K562 (cell line): ENCODE data around the gene FRMPD1. TPM values are rescaled to one million over a fixed set of nuclear protein-coding genes. Genes with fewer than 3 reads are reported as not detected.

Source experiments
- JUN ChIP-seq, 2 experiments: sonication (generic) in 1 of 2; formaldehyde crosslinking in 1 of 2; IDR thresholded peaks; 2 replicates each; pipeline versions ENCODE4 v1.6.1 to v1.8.0; 2012 to 2022; ENCODE audit warnings: borderline replicate concordance in 2 of 2, mild to moderate bottlenecking in 2 of 2, improper control_type of control experiment in 1 of 2, low read depth in 1 of 2, low read length in 1 of 2, missing genetic modification reagents in 1 of 2
- MCM2 ChIP-seq: fragments of 450-650 bp; IDR thresholded peaks from 2 replicates; pipeline ENCODE4 v1.6.1; 2017; ENCODE audit warnings: low read depth, mild to moderate bottlenecking
- NCOA1 ChIP-seq: fragments of 450-650 bp; IDR thresholded peaks from 2 replicates; pipeline ENCODE4 v1.6.1; 2016; ENCODE audit warnings: low read depth
- SMAD2 ChIP-seq: fragments of 150-350 bp; IDR thresholded peaks from 2 replicates; pipeline ENCODE4 v1.6.1; 2014; ENCODE audit warnings: low read depth, mild to moderate bottlenecking, low read length
- SMAD3 ChIP-seq: fragments of 450-650 bp; formaldehyde crosslinking; conservative IDR thresholded peaks from 2 replicates; pipeline ENCODE4 v1.4.0; 2020; ENCODE audit warnings: mild to moderate bottlenecking
- TAF7 ChIP-seq: fragments of 450-650 bp; IDR thresholded peaks from 2 replicates; pipeline ENCODE4 v1.6.1; 2016; ENCODE audit warnings: missing genetic modification characterization, missing compliant biosample characterization
- ZNF140 ChIP-seq: fragments of 250-450 bp; sonication (Bioruptor Pico); IDR thresholded peaks from 2 replicates; pipeline ENCODE4 v1.8.0; 2021; ENCODE audit warnings: moderate library complexity, mild to moderate bottlenecking, inconsistent platforms
- ZZZ3 ChIP-seq: fragments of 450-650 bp; IDR thresholded peaks from 2 replicates; pipeline ENCODE4 v1.6.1; 2016; ENCODE audit warnings: antibody characterized with exemption, mild to moderate bottlenecking, moderate library complexity
- polyA plus RNA-seq, 8 experiments: library from polyadenylated mRNA; depleted of rRNA in 4 of 8; stranded (reverse) in 5 of 8; unstranded in 3 of 8; fragments of >200 nt; fragmentation: Nextera tagmentation in 2 of 8; fragmentation: Illumina TruSeq in 1 of 8; extraction: Ambion mirVana in 2 of 8; extraction: Trizol in 1 of 8; gene quantifications; 2 replicates each; pipeline versions ENCODE4 v1.2.1 to v1.2.3, GENCODE V29; 2011 to 2014; ENCODE audit warnings: inconsistent platforms in 1 of 8, missing spikeins in 1 of 8
- total RNA-seq, 7 experiments: library from RNA; depleted of rRNA in 6 of 7; stranded (reverse); fragments of >200 nt in 6 of 7; fragmentation: Illumina TruSeq in 2 of 7; extraction: Trizol in 2 of 7; gene quantifications; 2 replicates each; pipeline versions ENCODE4 v1.2.1 to v1.2.3, GENCODE V29; 2011 to 2021; ENCODE audit warnings: low replicate concordance in 1 of 7
- TF ChIP-seq, protein P1 (sequence below): fragments of 250-450 bp; sonication (Bioruptor Pico); IDR thresholded peaks from 2 replicates; pipeline ENCODE4 v1.4.0; 2020
- TF ChIP-seq, protein P2 (sequence below): fragments of 250-450 bp; sonication (Bioruptor Pico); IDR thresholded peaks from 2 replicates; pipeline ENCODE4 v1.4.0; 2020; ENCODE audit warnings: mild to moderate bottlenecking, moderate library complexity
- TF ChIP-seq, protein P3 (sequence below): fragments of 250-450 bp; sonication (Bioruptor Pico); IDR thresholded peaks from 2 replicates; pipeline ENCODE4 v1.8.0; 2021; ENCODE audit warnings: moderate library complexity, mild to moderate bottlenecking, inconsistent platforms
- TF ChIP-seq, protein P4 (sequence below): fragments of 450-650 bp; formaldehyde crosslinking; IDR thresholded peaks from 2 replicates; pipeline ENCODE4 v1.4.0; 2020; ENCODE audit warnings: mild to moderate bottlenecking, moderate library complexity
- TF ChIP-seq, protein P5 (sequence below): sonication (generic); formaldehyde crosslinking; IDR thresholded peaks from 2 replicates; pipeline ENCODE4 v1.8.0; 2022; ENCODE audit warnings: mild to moderate bottlenecking, missing genetic modification reagents

The FRMPD1 gene
- total and polyA plus RNA-seq, 9 of the 15 experiments (the other 6 are each of a cell fraction or from before 2014, with no cell fraction given): not detected

DNA sequence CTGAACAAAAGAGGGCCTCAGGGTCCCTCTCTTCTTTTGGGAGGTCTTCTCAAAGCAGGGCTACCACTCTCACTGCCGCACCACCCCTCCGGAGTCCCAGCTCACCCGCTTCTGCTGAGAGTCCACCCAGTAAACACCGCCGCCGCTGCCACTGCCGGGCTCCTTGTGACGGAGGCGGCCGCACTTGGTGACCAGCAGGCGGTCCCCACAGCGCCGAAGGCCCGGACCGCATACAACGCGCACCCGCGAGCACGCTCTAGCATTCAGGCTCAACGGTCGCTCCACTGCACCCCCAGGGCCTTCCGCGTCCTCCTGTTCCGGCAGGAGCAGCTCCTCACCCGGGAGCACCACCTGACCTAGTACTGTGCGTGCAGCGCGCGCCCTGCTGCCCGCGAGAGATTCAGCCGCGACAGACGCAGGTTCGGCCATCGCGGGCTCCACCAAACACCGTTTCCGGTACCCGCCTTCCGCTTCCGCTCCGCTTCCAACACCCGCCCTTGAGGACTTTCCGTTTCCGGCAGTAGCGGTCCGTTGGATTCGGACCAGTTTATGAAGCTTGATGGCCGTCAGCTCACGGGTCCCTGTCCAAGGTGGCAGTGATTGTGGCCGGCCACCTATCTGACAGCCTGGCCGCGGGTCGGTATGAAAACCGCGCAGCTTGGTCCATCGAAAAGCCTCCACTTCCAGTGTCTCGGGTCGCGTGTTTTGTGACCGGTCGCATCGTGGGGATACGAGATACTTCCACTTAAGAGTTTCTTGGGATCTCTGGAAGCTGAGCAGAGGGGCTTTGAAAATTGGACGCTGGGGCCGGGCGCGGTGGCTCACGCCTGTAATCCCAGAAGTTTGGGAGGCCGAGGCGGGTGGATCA lies 134.1 kb downstream of the FRMPD1 start, which contains the start of gene EXOSC3 (continued):
- TF ChIP-seq, protein P1, sequence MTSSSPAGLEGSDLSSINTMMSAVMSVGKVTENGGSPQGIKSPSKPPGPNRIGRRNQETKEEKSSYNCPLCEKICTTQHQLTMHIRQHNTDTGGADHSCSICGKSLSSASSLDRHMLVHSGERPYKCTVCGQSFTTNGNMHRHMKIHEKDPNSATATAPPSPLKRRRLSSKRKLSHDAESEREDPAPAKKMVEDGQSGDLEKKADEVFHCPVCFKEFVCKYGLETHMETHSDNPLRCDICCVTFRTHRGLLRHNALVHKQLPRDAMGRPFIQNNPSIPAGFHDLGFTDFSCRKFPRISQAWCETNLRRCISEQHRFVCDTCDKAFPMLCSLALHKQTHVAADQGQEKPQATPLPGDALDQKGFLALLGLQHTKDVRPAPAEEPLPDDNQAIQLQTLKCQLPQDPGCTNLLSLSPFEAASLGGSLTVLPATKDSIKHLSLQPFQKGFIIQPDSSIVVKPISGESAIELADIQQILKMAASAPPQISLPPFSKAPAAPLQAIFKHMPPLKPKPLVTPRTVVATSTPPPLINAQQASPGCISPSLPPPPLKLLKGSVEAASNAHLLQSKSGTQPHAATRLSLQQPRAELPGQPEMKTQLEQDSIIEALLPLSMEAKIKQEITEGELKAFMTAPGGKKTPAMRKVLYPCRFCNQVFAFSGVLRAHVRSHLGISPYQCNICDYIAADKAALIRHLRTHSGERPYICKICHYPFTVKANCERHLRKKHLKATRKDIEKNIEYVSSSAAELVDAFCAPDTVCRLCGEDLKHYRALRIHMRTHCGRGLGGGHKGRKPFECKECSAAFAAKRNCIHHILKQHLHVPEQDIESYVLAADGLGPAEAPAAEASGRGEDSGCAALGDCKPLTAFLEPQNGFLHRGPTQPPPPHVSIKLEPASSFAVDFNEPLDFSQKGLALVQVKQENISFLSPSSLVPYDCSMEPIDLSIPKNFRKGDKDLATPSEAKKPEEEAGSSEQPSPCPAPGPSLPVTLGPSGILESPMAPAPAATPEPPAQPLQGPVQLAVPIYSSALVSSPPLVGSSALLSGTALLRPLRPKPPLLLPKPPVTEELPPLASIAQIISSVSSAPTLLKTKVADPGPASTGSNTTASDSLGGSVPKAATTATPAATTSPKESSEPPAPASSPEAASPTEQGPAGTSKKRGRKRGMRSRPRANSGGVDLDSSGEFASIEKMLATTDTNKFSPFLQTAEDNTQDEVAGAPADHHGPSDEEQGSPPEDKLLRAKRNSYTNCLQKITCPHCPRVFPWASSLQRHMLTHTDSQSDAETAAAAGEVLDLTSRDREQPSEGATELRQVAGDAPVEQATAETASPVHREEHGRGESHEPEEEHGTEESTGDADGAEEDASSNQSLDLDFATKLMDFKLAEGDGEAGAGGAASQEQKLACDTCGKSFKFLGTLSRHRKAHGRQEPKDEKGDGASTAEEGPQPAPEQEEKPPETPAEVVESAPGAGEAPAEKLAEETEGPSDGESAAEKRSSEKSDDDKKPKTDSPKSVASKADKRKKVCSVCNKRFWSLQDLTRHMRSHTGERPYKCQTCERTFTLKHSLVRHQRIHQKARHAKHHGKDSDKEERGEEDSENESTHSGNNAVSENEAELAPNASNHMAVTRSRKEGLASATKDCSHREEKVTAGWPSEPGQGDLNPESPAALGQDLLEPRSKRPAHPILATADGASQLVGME: no peak
- no peak for TF ChIP-seq ZNF140 (CRISPR knock-in tag)
- TF ChIP-seq ZZZ3: no peak
- TF ChIP-seq, protein P2, sequence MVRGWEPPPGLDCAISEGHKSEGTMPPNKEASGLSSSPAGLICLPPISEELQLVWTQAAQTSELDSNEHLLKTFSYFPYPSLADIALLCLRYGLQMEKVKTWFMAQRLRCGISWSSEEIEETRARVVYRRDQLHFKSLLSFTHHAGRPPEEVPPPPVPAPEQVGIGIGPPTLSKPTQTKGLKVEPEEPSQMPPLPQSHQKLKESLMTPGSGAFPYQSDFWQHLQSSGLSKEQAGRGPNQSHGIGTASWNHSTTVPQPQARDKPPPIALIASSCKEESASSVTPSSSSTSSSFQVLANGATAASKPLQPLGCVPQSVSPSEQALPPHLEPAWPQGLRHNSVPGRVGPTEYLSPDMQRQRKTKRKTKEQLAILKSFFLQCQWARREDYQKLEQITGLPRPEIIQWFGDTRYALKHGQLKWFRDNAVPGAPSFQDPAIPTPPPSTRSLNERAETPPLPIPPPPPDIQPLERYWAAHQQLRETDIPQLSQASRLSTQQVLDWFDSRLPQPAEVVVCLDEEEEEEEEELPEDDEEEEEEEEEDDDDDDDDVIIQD: no peak
- TF ChIP-seq NCOA1: peak; percentile 94
- TF ChIP-seq SMAD2: no peak
- TF ChIP-seq SMAD3 (CRISPR knock-in tag): no peak
- TF ChIP-seq, protein P3, sequence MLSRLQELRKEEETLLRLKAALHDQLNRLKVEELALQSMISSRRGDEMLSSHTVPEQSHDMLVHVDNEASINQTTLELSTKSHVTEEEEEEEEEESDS: no peak
- TF ChIP-seq MCM2: no peak
- peak; percentile 92 for TF ChIP-seq TAF7 (tag)
- no peak; the same call in 1 of the 2 replicates for TF ChIP-seq JUN (IDR thresholded peaks at IDR 0.05; ENCODE audit: borderline replicate concordance, low read depth, low read length)
- TF ChIP-seq JUN (CRISPR knock-in tag; IDR thresholded peaks at IDR 0.05; ENCODE audit: borderline replicate concordance): peak; percentile 81; the same call in 1 of the 2 replicates
- TF ChIP-seq, protein P4, sequence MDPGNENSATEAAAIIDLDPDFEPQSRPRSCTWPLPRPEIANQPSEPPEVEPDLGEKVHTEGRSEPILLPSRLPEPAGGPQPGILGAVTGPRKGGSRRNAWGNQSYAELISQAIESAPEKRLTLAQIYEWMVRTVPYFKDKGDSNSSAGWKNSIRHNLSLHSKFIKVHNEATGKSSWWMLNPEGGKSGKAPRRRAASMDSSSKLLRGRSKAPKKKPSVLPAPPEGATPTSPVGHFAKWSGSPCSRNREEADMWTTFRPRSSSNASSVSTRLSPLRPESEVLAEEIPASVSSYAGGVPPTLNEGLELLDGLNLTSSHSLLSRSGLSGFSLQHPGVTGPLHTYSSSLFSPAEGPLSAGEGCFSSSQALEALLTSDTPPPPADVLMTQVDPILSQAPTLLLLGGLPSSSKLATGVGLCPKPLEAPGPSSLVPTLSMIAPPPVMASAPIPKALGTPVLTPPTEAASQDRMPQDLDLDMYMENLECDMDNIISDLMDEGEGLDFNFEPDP: no peak
- TF ChIP-seq, protein P5, sequence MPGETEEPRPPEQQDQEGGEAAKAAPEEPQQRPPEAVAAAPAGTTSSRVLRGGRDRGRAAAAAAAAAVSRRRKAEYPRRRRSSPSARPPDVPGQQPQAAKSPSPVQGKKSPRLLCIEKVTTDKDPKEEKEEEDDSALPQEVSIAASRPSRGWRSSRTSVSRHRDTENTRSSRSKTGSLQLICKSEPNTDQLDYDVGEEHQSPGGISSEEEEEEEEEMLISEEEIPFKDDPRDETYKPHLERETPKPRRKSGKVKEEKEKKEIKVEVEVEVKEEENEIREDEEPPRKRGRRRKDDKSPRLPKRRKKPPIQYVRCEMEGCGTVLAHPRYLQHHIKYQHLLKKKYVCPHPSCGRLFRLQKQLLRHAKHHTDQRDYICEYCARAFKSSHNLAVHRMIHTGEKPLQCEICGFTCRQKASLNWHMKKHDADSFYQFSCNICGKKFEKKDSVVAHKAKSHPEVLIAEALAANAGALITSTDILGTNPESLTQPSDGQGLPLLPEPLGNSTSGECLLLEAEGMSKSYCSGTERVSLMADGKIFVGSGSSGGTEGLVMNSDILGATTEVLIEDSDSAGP: peak; percentile 53; the same call in 1 of the 2 replicates
